ENCODE measurements around the gene MMP24.

MMP24 gene

DNA sequence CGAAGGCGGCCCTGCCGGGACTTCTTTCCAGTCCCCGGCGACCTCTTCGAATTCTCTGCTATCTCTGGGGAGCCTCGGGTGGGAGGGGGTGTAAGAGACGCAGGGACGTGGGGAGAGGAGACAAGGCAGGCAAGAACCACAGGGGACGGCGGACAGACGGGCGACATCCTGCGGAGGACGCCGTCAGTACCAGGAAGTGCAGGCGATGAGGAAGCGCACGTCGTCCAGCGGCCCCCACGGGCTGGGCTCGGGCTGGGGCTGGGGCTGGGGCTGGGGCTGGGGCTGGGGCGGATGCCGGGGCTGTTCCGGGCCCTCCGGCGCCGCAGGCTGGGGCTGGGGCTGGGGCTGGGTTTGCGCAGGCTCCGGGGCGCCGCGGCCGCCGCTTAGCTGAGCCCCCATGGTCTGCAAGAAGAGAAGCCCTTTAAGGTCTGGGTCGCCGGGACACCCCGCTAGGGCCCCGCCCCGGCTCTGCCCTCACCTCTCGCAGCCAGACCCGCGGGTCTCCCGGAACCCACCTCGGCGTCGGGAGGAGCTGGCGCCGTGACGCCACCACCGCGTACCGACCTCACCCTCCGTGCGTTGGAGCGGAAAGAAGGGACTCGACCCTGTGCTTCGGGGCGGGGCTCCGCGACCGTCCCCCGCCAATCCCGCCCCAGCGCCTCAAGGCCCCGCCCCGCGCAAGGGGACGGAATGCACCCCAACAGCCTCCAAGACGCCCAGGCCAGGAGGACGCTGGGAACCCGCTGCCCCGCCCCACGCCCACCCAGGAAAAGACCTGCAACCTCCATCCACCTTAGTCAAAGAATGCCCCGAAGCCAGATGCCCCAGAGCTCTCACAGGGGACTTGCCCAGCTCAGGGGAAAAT, 51.3 kb downstream of the MMP24 start, which contains the start of gene MMP24OS:
Gene MMP24OS (minus strand): TSS at position 592 of the 865 bp plus-strand sequence. CDS start 193 bp downstream, at position 399.
- TF ChIP-seq FOXP2 (optimal IDR thresholded peaks at IDR 0.05; ENCODE audit: borderline replicate concordance, extremely low read depth, extremely low read length, insufficient read depth) = peak; percentile 90
- TF ChIP-seq TAF1 (IDR thresholded peaks at IDR 0.05; ENCODE audit: borderline replicate concordance, insufficient read depth, low read length) = peak; percentile 75; the same call in 1 of the 2 replicates
- TF ChIP-seq POLR2AphosphoS5 (IDR thresholded peaks at IDR 0.05; ENCODE audit: low read depth, low read length) = peak; percentile 95
- TF ChIP-seq, protein P1, sequence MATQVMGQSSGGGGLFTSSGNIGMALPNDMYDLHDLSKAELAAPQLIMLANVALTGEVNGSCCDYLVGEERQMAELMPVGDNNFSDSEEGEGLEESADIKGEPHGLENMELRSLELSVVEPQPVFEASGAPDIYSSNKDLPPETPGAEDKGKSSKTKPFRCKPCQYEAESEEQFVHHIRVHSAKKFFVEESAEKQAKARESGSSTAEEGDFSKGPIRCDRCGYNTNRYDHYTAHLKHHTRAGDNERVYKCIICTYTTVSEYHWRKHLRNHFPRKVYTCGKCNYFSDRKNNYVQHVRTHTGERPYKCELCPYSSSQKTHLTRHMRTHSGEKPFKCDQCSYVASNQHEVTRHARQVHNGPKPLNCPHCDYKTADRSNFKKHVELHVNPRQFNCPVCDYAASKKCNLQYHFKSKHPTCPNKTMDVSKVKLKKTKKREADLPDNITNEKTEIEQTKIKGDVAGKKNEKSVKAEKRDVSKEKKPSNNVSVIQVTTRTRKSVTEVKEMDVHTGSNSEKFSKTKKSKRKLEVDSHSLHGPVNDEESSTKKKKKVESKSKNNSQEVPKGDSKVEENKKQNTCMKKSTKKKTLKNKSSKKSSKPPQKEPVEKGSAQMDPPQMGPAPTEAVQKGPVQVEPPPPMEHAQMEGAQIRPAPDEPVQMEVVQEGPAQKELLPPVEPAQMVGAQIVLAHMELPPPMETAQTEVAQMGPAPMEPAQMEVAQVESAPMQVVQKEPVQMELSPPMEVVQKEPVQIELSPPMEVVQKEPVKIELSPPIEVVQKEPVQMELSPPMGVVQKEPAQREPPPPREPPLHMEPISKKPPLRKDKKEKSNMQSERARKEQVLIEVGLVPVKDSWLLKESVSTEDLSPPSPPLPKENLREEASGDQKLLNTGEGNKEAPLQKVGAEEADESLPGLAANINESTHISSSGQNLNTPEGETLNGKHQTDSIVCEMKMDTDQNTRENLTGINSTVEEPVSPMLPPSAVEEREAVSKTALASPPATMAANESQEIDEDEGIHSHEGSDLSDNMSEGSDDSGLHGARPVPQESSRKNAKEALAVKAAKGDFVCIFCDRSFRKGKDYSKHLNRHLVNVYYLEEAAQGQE (IDR thresholded peaks at IDR 0.05; ENCODE audit: insufficient read depth in 1 of 2, low read depth in 2 of 2, low read length in 2 of 2) = no peak
- peak; percentile 60; the same call in 1 of the 2 replicates for TF ChIP-seq SIN3A (IDR thresholded peaks at IDR 0.05; ENCODE audit: borderline replicate concordance, insufficient read depth, low read length)

DNA sequence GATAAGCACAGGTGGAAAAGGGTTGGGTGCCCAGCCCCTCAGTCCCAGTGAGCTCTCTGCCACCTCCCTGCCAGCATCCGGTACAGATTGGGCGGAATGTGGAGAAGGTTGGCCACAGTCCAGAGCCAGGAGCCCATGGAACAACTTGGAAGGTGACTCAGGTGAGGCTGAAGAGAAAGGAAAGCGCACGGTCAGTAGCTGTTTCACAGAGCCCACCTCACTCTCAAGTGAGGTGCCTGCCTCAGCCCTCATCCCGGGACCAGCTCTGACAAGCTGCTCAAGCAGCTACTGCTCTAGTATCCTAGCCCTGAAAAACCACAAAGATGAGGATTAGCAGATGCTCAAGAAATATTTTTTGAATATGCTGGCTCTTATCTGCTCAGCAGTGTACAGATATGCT, 52.5 kb downstream of the MMP24 start:
- TF ChIP-seq TAF1 (IDR thresholded peaks at IDR 0.05; ENCODE audit: borderline replicate concordance, insufficient read depth, low read length) (no peak), FOXP2 (optimal IDR thresholded peaks at IDR 0.05; ENCODE audit: borderline replicate concordance, extremely low read depth, extremely low read length, insufficient read depth) (no peak), SIN3A (IDR thresholded peaks at IDR 0.05; ENCODE audit: borderline replicate concordance, insufficient read depth, low read length) (no peak), POLR2AphosphoS5 (IDR thresholded peaks at IDR 0.05; ENCODE audit: low read depth, low read length) (no peak)
- TF ChIP-seq, protein P1 (IDR thresholded peaks at IDR 0.05; ENCODE audit: insufficient read depth in 1 of 2, low read depth in 2 of 2, low read length in 2 of 2) = no peak

DNA sequence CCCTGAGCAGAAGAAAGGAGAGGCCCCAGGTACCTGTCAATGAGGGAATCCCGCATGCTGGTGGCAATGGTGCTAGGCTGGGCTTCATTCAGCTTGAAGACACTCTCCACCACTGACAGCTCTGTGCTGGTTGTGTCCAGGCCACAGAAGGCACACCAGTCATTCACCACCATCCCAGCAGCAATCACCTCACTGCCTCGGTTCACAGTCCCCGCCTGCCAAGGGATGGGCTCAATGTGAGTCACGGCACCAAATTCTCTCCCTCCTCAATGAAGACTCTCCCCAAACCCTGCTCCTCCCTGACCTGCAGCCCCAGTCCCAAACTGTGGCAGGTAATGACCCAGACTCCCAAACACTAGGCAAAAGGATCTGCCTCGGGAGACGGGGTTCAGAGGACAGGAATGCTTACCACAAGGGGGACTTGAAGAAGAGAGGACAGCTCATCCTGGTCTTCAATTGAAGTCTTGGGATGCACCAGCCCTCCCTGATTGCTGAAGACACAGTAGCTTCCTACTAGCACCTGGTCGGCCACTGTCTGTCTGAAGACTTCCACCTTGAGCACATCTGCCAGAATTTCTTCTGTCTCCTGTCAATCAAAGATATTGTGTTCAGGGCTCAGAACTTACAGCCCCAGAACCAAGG, 53.2 kb downstream of the MMP24 start:
- no peak for TF ChIP-seq FOXP2 (optimal IDR thresholded peaks at IDR 0.05; ENCODE audit: borderline replicate concordance, extremely low read depth, extremely low read length, insufficient read depth)
- TF ChIP-seq TAF1 (IDR thresholded peaks at IDR 0.05; ENCODE audit: borderline replicate concordance, insufficient read depth, low read length) = no peak
- TF ChIP-seq, protein P1 (IDR thresholded peaks at IDR 0.05; ENCODE audit: insufficient read depth in 1 of 2, low read depth in 2 of 2, low read length in 2 of 2) = no peak
- no peak for TF ChIP-seq SIN3A (IDR thresholded peaks at IDR 0.05; ENCODE audit: borderline replicate concordance, insufficient read depth, low read length)
- TF ChIP-seq POLR2AphosphoS5 (IDR thresholded peaks at IDR 0.05; ENCODE audit: low read depth, low read length) = no peak

DNA sequence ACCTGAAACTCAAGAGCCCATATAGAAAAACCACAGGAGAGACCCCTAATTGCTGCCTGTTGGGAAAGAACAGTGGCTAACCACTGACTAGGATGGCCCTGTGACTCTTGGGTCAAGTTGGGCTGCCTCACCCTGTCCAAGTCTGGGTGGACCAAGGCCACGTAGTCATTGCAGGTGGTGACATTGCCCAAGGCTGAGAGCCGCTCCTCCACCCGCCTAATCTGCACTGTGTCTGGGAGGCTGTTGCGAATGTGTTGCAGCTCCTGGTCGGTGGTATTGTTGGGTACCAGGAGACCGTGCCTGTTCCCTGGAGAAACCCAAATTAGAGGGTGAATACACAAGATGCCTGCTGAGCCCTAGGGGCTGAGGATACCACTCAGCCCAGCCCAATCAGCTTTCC, 54.0 kb downstream of the MMP24 start:
- TF ChIP-seq POLR2AphosphoS5 (IDR thresholded peaks at IDR 0.05; ENCODE audit: low read depth, low read length) = no peak
- TF ChIP-seq SIN3A (IDR thresholded peaks at IDR 0.05; ENCODE audit: borderline replicate concordance, insufficient read depth, low read length) = no peak
- TF ChIP-seq FOXP2 (optimal IDR thresholded peaks at IDR 0.05; ENCODE audit: borderline replicate concordance, extremely low read depth, extremely low read length, insufficient read depth) = no peak
- TF ChIP-seq TAF1 (IDR thresholded peaks at IDR 0.05; ENCODE audit: borderline replicate concordance, insufficient read depth, low read length) = no peak
- TF ChIP-seq, protein P1 (IDR thresholded peaks at IDR 0.05; ENCODE audit: insufficient read depth in 1 of 2, low read depth in 2 of 2, low read length in 2 of 2) = no peak
